Fibroblast of lung (primary cell): ENCODE data around the gene AFAP1. TPM values are rescaled to one million over a fixed set of nuclear protein-coding genes. Genes with fewer than 3 reads are reported as not detected.
A peak's percentile ranks its signal among the peaks of the same experiment; 100 is the strongest.

ENCODE experiments used
- DNase-seq, 2 donors: peaks; one replicate each; pipeline versions ENCODE4 v3.0.0 to v3.0.0-alpha.2; 2010; ENCODE audit warnings: low read depth in 2 of 2
- H2AFZ ChIP-seq: 2 replicates; pipeline ENCODE4 v1.5.1; 2012; ENCODE audit warnings: low read length, control low read depth, inconsistent platforms
- H3K27ac ChIP-seq: 2 replicates; pipeline ENCODE4 v1.5.1; 2011; ENCODE audit warnings: low read length, control low read depth; ENCODE audit not compliant: insufficient read depth
- H3K27me3 ChIP-seq: 2 replicates; pipeline ENCODE4 v1.5.1; 2011; ENCODE audit warnings: mild to moderate bottlenecking, low read length; ENCODE audit not compliant: control insufficient read depth, insufficient read depth
- H3K36me3 ChIP-seq: 2 replicates; pipeline ENCODE4 v1.5.1; 2011; ENCODE audit warnings: low read length; ENCODE audit not compliant: control insufficient read depth, insufficient read depth
- H3K4me1 ChIP-seq: 2 replicates; pipeline ENCODE4 v1.5.1; 2011; ENCODE audit warnings: low read length; ENCODE audit not compliant: control insufficient read depth, insufficient read depth; ENCODE audit errors: extremely low read depth
- H3K4me2 ChIP-seq: 2 replicates; pipeline ENCODE4 v1.5.1; 2011; ENCODE audit warnings: low read length, control low read depth; ENCODE audit not compliant: insufficient read depth; ENCODE audit errors: extremely low read depth
- H3K4me3 ChIP-seq, 4 experiments: fragments of 200-600 bp in 1 of 4; sonication (generic) in 1 of 4; replicated peaks in 1 of 4; 2 replicates each; pipeline ENCODE4 v1.5.1; 2011 to 2016; ENCODE audit warnings: low read length in 4 of 4, low read depth in 3 of 4, mild to moderate bottlenecking in 3 of 4, control low read depth in 2 of 4, inconsistent platforms in 1 of 4, mixed read lengths in 1 of 4; ENCODE audit not compliant: insufficient read depth in 1 of 4; ENCODE audit errors: control extremely low read depth in 1 of 4
- H3K79me2 ChIP-seq: 2 replicates; pipeline ENCODE4 v1.5.1; 2012; ENCODE audit warnings: mild to moderate bottlenecking, low read length, inconsistent platforms; ENCODE audit not compliant: control insufficient read depth, insufficient read depth
- H3K9ac ChIP-seq: 2 replicates; pipeline ENCODE4 v1.5.1; 2011; ENCODE audit warnings: mild to moderate bottlenecking, low read length, control low read depth; ENCODE audit not compliant: insufficient read depth
- H3K9me3 ChIP-seq: 2 replicates; pipeline ENCODE4 v1.5.1; 2012; ENCODE audit warnings: low read depth, low read length; ENCODE audit not compliant: control insufficient read depth, insufficient read depth
- H4K20me1 ChIP-seq: 2 replicates; pipeline ENCODE4 v1.5.1; 2011; ENCODE audit warnings: low read length; ENCODE audit not compliant: control insufficient read depth, insufficient read depth; ENCODE audit errors: extremely low read depth
- EZH2 ChIP-seq: IDR thresholded peaks from 2 replicates; pipeline ENCODE4 v1.5.1; 2012; ENCODE audit warnings: low read length, control low read depth, mild to moderate bottlenecking; ENCODE audit errors: missing control alignments
- polyA plus RNA-seq, 2 donors: library from polyadenylated mRNA; depleted of rRNA in 1 of 2; stranded (reverse) in 1 of 2; unstranded in 1 of 2; fragments of >200 nt; gene quantifications; 2 replicates each; pipeline ENCODE4 v1.2.1, GENCODE V29; 2011 to 2012; ENCODE audit warnings: missing spikeins in 1 of 2
- total RNA-seq: library from RNA; depleted of rRNA; stranded (reverse); fragments of >200 nt; gene quantifications from 2 replicates; pipeline ENCODE4 v1.2.1, GENCODE V29; 2014
- TF ChIP-seq, protein P1 (sequence below), 2 donors: IDR thresholded peaks in 1 of 2; conservative IDR thresholded peaks in 1 of 2; 1 replicate in 1 of 2; 2 replicates in 1 of 2; pipeline ENCODE4 v1.5.1; 2011 to 2012; ENCODE audit warnings: low read length in 2 of 2, control low read depth in 1 of 2, inconsistent platforms in 1 of 2, low read depth in 1 of 2, mild to moderate bottlenecking in 1 of 2

AFAP1 gene
- total and polyA plus RNA-seq, 2 donors (not counting 1 experiment from before 2014, with no cell fraction given) = 21.8 to 30.1 TPM

DNA sequence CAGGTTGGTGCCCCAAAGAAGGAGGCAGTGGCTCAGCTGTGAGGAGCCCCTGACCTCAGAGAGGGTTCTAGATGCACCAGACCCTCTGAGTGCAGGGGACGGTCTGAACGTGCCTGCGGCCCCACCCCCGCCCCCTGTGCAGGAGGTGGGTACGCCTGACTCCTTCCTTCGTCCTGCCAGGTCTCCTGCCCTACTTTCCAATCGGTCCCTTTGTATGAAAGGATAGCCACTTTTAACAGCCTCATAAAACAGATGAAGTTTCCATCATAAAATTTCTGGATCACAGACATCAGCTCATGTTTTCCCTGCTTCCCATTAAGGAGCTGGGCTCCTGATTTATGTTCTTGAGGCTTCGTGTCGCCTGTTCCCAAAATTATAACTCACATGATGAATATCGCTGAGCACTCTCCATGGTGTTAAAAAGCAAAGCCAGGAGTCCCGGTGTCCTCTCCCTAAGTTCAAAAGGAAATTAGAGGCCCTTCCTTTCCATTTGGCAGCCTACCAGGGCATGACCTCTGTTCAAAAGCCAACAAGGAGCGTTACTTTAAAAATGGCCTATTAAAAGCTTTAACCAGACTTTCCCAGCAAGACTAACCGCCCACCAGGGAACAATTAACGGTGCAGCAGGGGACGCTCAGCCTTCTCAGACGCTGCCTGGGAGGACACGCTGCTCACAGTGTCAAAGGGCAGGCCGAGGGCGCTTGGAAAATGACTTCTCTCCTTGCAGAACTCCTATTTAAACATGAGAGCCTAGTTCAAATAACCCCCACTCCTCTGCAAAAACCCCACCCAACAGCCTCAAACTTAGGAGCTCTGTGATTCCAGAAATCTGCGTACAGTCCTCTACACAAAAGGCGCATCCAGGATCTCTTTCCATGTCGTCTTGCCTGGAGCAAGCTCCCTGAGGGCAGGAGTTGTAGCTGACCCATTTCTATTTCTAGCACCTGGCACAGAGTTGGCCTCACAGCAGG, 181.9 kb downstream of the AFAP1 start:
- DNase-seq = no peak
- H3K4me1 ChIP-seq = no peaks in the 10 kb centered on the region
- H3K36me3 ChIP-seq = peaks cover 9% of the 10 kb centered on the region
- H3K79me2 ChIP-seq = no peaks in the 10 kb centered on the region
- no peak overlapping the region for H3K4me2 ChIP-seq
- no peak overlapping the region for H3K27ac ChIP-seq
- no peak overlapping the region for H2AFZ ChIP-seq
- H3K4me3 ChIP-seq = no peak overlapping the region
- H3K9me3 ChIP-seq = no peaks in the 10 kb centered on the region
- no peak overlapping the region for H3K9ac ChIP-seq
- TF ChIP-seq, protein P1, sequence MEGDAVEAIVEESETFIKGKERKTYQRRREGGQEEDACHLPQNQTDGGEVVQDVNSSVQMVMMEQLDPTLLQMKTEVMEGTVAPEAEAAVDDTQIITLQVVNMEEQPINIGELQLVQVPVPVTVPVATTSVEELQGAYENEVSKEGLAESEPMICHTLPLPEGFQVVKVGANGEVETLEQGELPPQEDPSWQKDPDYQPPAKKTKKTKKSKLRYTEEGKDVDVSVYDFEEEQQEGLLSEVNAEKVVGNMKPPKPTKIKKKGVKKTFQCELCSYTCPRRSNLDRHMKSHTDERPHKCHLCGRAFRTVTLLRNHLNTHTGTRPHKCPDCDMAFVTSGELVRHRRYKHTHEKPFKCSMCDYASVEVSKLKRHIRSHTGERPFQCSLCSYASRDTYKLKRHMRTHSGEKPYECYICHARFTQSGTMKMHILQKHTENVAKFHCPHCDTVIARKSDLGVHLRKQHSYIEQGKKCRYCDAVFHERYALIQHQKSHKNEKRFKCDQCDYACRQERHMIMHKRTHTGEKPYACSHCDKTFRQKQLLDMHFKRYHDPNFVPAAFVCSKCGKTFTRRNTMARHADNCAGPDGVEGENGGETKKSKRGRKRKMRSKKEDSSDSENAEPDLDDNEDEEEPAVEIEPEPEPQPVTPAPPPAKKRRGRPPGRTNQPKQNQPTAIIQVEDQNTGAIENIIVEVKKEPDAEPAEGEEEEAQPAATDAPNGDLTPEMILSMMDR (conservative IDR thresholded peaks at IDR 0.05 in 1 of 2, IDR thresholded peaks at IDR 0.05 in 1 of 2; ENCODE audit: low read depth in 1 of 2, low read length in 2 of 2) = no peak
- no peak for TF ChIP-seq EZH2
- H4K20me1 ChIP-seq = no peaks in the 10 kb centered on the region
- no peaks in the 10 kb centered on the region for H3K27me3 ChIP-seq

- Histone ChIP-seq H3K9ac (no peak overlapping the region), H3K27ac (no peak overlapping the region), H3K4me2 (no peak overlapping the region), H3K36me3 (peaks cover 4% of the 10 kb centered on the region), H3K9me3 (no peaks in the 10 kb centered on the region), H3K27me3 (no peaks in the 10 kb centered on the region), H3K4me3 (no peak overlapping the region), H2AFZ (no peak overlapping the region), H3K4me1 (no peaks in the 10 kb centered on the region), H3K79me2 (no peaks in the 10 kb centered on the region), H4K20me1 (no peaks in the 10 kb centered on the region)
- TF ChIP-seq, protein P1 (conservative IDR thresholded peaks at IDR 0.05 in 1 of 2, IDR thresholded peaks at IDR 0.05 in 1 of 2; ENCODE audit: low read depth in 1 of 2, low read length in 2 of 2) = no peak
- peak in 1 of 2 donors; percentile 14 for DNase-seq
These were observed 182.9 kb downstream of the AFAP1 start for GRCh38 chr4:7756561-7757355.

- no peaks in the 10 kb centered on the region for H3K36me3 ChIP-seq
- H3K79me2 ChIP-seq = no peaks in the 10 kb centered on the region
- no peak for DNase-seq
- TF ChIP-seq EZH2 = no peak
- TF ChIP-seq, protein P1 (conservative IDR thresholded peaks at IDR 0.05 in 1 of 2, IDR thresholded peaks at IDR 0.05 in 1 of 2; ENCODE audit: low read depth in 1 of 2, low read length in 2 of 2) = no peak
- H4K20me1 ChIP-seq = no peaks in the 10 kb centered on the region
- H3K9me3 ChIP-seq = no peaks in the 10 kb centered on the region
- no peak overlapping the region for H3K4me3 ChIP-seq
- H3K4me1 ChIP-seq = no peaks in the 10 kb centered on the region
- H2AFZ ChIP-seq = no peak overlapping the region
- no peaks in the 10 kb centered on the region for H3K27me3 ChIP-seq
- no peak overlapping the region for H3K27ac ChIP-seq
- H3K4me2 ChIP-seq = no peak overlapping the region
- no peak overlapping the region for H3K9ac ChIP-seq
These were observed 183.6 kb downstream of the AFAP1 start for GRCh38 chr4:7756071-7756470.
